T-helper 1 cell treated with Interleukin-12 subunit alpha and Interleukin-12 subunit beta and Interleukin-4 antibody, amounts not matched to agents 30 μg/mL and 1 μg/mL, for 36 hours (primary cell): ENCODE data around the gene CHRNB4.
"Not testable (repeated sequence)": the region's sequence is repeated elsewhere in the genome, so short reads cannot be mapped to it uniquely, and the experiment has no call there.

Experiments used
- H3K27ac Mint-ChIP-seq: one replicate; pipeline ENCODE4 v1.8.0; 2021; ENCODE audit warnings: mild to moderate bottlenecking, mixed read lengths
- H3K27me3 Mint-ChIP-seq: one replicate; pipeline ENCODE4 v1.8.0; 2021; ENCODE audit warnings: low read depth, mixed read lengths
- H3K36me3 Mint-ChIP-seq: one replicate; pipeline ENCODE4 v1.8.0; 2021; ENCODE audit warnings: low read depth, mixed read lengths
- H3K4me1 Mint-ChIP-seq: one replicate; pipeline ENCODE4 v1.8.0; 2021; ENCODE audit warnings: low read depth, mixed read lengths
- H3K4me3 Mint-ChIP-seq: one replicate; pipeline ENCODE4 v1.8.0; 2021; ENCODE audit warnings: mild to moderate bottlenecking, moderate library complexity, mixed read lengths
- H3K9me3 Mint-ChIP-seq: one replicate; pipeline ENCODE4 v1.8.0; 2021; ENCODE audit warnings: mixed read lengths

Gene CHRNB4

DNA sequence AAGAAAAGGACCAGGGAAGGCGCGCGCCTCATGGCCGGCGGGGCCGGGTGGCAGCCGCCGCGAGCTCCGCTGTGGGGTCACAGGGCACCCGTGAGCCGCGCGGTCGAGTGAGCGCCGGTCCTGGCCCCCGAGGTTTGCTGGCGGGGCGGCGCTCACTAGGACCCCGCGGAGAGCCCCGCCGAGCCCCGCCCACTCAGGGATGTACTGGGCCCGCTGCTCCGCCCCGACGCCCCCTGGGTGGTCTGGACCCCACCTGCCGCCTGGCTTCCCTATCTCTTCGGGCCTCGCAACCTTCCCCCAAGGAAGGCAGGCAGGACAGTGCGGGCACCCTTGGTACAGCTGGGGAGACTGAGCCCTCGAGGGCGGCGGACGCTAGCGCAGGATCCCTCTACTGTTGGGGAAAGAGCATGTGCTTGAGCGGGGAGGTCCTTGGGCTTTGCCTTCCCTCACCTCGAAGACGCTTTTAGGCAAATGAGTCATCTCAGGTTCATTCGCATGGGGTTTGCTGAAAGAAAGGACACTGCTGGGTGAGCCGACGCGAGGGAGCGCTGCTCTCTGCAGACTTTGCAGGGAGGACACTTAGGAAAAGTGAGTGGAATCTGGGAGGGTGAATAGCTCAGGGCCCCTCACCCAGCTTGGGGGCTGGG lies at the start of gene CHRNB4:
TSS of gene CHRNB4 (minus strand) at position 109 of the 647 bp plus-strand sequence. CDS start at position 32, 77 bp downstream.
- H3K27me3 Mint-ChIP-seq: peaks cover 17% of the 10 kb centered on the region
- H3K36me3 Mint-ChIP-seq: no peaks in the 10 kb centered on the region
- H3K9me3 Mint-ChIP-seq: no peaks in the 10 kb centered on the region
- peak within 1 kb of the TSS; percentile 46 for H3K4me3 Mint-ChIP-seq
- H3K4me1 Mint-ChIP-seq: peaks cover 3% of the 10 kb centered on the region
- H3K27ac Mint-ChIP-seq: no peak within 1 kb of the TSS

GRCh38 chr15:78689626-78690025 lies 48.6 kb upstream of the CHRNB4 start:
- H3K4me3 Mint-ChIP-seq: no peak overlapping the region
- peaks cover 12% of the 10 kb centered on the region for H3K27me3 Mint-ChIP-seq
- no peaks in the 10 kb centered on the region for H3K4me1 Mint-ChIP-seq
- no peaks in the 10 kb centered on the region for H3K9me3 Mint-ChIP-seq
- H3K27ac Mint-ChIP-seq: no peak overlapping the region
- no peaks in the 10 kb centered on the region for H3K36me3 Mint-ChIP-seq

- no peak overlapping the region for H3K27ac Mint-ChIP-seq
These were observed 44.9 kb upstream of the CHRNB4 start for GRCh38 chr15:78685925-78686324.

GRCh38 chr15:78685159-78685921 lies 44.3 kb upstream of the CHRNB4 start:
- Mint-ChIP-seq H3K4me1 (no peaks in the 10 kb centered on the region), H3K9me3 (no peaks in the 10 kb centered on the region), H3K27me3 (peaks cover 12% of the 10 kb centered on the region), H3K27ac (no peak overlapping the region), H3K36me3 (no peaks in the 10 kb centered on the region), H3K4me3 (no peak overlapping the region)

More at GRCh38 chr15:78685925-78686324, 44.9 kb upstream of the CHRNB4 start:
- Mint-ChIP-seq H3K4me1 (no peaks in the 10 kb centered on the region), H3K36me3 (no peaks in the 10 kb centered on the region), H3K9me3 (no peaks in the 10 kb centered on the region), H3K4me3 (no peak overlapping the region), H3K27me3 (peaks cover 12% of the 10 kb centered on the region)

DNA sequence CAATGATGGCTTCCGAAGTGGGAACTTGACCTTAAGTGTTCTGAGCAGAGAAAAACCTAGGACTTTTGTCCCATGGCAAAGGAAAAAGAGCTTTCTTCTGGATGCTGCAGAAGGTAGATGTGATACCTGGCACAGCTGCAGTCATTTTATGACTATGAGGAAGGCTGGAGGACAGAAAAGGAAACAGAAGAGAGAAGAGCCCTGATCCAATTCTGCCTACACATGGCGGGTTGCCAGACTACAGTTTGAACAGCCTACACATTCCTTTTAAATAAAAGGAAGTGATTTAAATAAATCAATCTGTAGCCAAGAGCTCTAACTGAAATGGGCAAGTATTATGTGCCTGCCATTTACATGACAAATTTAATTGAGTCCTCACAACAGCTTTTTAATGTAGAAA lies 43.6 kb upstream of the CHRNB4 start:
- no peak overlapping the region for H3K4me3 Mint-ChIP-seq
- H3K27ac Mint-ChIP-seq: no peak overlapping the region
- H3K36me3 Mint-ChIP-seq: no peaks in the 10 kb centered on the region
- no peaks in the 10 kb centered on the region for H3K9me3 Mint-ChIP-seq
- no peaks in the 10 kb centered on the region for H3K4me1 Mint-ChIP-seq
- H3K27me3 Mint-ChIP-seq: peaks cover 12% of the 10 kb centered on the region

GRCh38 chr15:78683599-78683998 lies 42.6 kb upstream of the CHRNB4 start:
- H3K36me3 Mint-ChIP-seq, H3K9me3 Mint-ChIP-seq, H3K4me1 Mint-ChIP-seq, H3K4me3 Mint-ChIP-seq, H3K27ac Mint-ChIP-seq: not testable (repeated sequence)
- peaks cover 12% of the 10 kb centered on the region for H3K27me3 Mint-ChIP-seq

DNA sequence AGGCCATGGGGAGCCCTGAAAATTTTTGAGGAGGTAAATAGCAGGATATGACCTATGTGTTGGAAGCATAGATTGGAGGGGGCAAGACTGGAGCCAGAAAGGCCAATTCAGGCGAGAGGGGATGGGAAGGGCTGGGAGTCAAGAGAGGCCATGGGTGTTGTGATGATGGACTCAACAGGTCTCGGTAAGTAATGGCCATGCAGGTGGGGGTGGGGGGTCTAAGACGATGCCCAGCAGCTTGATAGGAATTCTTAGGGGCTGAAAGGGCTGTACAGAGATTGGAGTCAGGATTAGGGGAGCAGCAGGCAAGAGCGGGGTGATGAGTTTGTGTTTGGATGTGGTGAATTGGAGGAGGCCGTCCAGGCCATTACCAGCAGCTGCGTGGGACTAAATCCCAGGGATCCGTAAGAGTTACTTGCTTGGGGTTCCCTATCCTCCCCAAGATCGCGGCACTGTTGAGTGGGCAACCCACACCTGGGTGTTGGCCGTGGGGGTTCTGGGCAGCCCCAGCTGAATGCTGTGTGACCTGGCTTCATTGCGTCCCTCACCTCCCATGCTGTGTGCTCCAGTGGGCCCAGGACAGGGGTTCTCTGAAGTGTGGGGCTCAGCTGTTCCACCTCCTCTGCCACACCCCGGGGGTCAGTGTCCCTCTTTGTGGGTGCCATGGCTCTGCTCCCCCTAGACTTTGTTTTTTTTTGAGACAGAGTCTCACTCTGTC lies 41.8 kb upstream of the CHRNB4 start:
- H3K36me3 Mint-ChIP-seq: no peaks in the 10 kb centered on the region
- H3K9me3 Mint-ChIP-seq: no peaks in the 10 kb centered on the region
- H3K4me1 Mint-ChIP-seq: no peaks in the 10 kb centered on the region
- peaks cover 12% of the 10 kb centered on the region for H3K27me3 Mint-ChIP-seq
- H3K4me3 Mint-ChIP-seq: no peak overlapping the region
- H3K27ac Mint-ChIP-seq: no peak overlapping the region

DNA sequence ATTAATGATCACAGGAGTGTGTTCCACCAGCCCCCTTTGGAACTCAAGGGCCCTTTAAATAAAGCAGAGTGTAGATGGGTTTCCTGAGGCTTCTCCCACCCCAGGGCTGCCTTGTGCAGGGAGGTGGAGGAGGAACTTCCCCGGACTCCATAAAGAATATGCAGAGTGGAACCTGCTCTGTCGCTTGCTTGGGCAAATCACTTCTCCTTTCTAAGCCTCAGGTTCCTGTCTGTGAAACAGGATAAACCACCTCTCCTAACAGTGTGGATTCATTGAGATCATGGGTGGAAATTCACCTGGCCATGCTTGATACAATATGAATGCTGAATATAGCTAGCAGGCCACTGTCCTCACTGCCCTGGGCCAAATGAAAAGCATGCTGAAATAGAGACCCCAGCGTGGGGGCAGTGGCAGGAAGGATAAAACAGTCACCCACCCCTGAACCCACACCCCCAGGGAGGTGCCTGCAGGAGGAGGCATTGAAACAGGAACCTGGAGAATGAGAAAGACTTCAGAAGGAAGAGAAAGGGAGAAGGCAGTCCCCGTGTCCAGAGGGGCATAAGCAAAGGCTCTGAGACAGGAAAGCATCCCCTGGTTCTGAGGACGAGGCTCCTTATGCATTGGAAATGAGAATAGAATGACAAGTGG lies 41.1 kb upstream of the CHRNB4 start:
- no peak overlapping the region for H3K4me3 Mint-ChIP-seq
- peaks cover 12% of the 10 kb centered on the region for H3K27me3 Mint-ChIP-seq
- H3K36me3 Mint-ChIP-seq: no peaks in the 10 kb centered on the region
- H3K27ac Mint-ChIP-seq: no peak overlapping the region
- no peaks in the 10 kb centered on the region for H3K9me3 Mint-ChIP-seq
- no peaks in the 10 kb centered on the region for H3K4me1 Mint-ChIP-seq

DNA sequence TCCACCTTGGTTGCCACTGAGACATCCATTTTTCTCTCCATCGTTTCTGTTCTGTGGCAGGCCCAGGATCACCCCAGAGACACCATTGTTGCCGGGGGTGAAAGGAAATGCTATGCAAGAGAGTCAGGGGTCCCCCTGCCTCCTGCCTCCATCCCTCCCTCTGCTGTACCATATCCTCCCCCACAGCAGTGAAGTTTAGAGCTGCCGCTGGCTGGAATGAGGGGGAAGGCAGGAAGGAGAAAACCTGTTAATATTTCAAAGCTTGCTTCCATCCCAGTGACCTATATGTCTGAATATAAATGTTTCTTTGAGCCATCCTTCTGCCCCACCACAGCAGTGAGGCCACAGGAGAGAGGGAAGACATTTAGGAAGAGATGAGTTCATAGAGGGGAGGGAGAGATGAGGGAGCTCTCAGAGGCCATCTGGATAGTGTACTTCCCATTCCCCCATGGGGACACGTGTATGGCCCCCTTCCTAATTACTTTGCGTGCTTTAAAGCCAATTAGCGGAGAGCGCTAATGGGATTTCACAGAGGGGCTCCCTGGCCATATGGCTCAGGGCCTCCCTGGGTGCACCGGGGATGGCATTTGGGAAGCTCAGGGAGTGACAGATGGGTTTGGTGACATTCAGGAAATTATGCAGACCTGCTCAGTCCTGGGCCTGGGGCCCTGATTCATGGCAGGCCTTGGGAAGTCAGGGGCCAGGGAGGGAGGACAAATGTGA lies 40.4 kb upstream of the CHRNB4 start:
- Mint-ChIP-seq H3K4me3 (no peak overlapping the region), H3K27me3 (peaks cover 7% of the 10 kb centered on the region), H3K36me3 (no peaks in the 10 kb centered on the region), H3K4me1 (no peaks in the 10 kb centered on the region), H3K27ac (no peak overlapping the region), H3K9me3 (no peaks in the 10 kb centered on the region)

DNA sequence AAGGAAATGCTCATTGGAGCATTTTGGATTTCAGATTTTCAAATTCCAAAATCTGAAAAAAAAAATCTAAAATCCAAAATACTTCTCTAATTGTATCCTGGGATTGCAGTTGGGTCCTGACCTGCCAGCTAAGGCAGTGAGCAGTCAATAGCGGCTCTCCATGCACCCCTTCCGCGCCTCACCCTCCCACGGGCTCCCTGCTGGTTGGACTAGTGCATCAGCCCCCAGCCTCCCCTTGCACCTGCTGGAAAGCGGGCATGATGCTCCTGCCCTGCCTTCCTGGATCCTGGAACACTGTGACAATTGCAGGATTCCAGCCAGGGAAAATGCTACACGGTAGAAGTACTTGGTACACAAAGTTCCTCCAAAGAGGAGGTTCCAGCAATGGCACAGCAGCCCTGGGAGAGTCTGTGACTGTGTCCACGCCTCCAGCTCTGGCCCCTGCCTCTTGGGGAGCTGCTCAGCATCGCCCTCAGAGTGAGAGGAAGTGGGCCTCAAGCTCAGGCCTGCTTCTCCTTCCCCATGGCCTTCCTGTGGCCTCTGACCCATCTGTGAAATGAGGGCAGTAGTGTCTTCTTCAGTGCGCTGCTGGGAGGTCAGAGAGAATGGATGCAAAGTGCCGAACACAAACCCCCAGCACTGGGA lies 39.5 kb upstream of the CHRNB4 start:
- H3K9me3 Mint-ChIP-seq: no peaks in the 10 kb centered on the region
- H3K4me1 Mint-ChIP-seq: no peaks in the 10 kb centered on the region
- H3K4me3 Mint-ChIP-seq: no peak overlapping the region
- H3K27me3 Mint-ChIP-seq: peaks cover under 1% of the 10 kb centered on the region
- no peak overlapping the region for H3K27ac Mint-ChIP-seq
- no peaks in the 10 kb centered on the region for H3K36me3 Mint-ChIP-seq

DNA sequence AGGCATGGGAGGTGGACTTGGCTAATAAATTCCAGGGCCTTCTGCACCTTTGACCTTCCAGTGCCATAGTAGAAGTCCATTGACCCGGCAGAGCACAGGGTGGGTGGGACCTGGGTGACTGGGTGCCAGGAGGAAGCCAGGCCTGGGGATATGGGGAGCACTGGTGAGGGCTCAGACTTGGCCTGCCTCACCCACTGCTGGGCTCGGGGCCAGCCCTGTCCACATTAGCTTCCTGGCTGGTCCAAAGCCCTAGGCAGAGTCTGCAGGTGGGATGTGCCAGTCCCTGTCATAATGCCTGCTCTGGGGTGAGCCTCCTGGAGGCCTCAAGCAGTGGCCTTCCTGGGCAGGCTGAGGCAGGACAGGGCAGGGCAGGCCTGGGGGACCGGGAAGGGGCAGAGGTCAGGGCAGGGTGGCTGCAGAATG lies 38.1 kb upstream of the CHRNB4 start:
- no peaks in the 10 kb centered on the region for H3K27me3 Mint-ChIP-seq
- H3K36me3 Mint-ChIP-seq: no peaks in the 10 kb centered on the region
- H3K9me3 Mint-ChIP-seq: no peaks in the 10 kb centered on the region
- H3K4me3 Mint-ChIP-seq: no peak overlapping the region
- H3K27ac Mint-ChIP-seq: no peak overlapping the region
- no peaks in the 10 kb centered on the region for H3K4me1 Mint-ChIP-seq

GRCh38 chr15:78676424-78677110 lies 35.6 kb upstream of the CHRNB4 start:
- Mint-ChIP-seq H3K9me3 (no peaks in the 10 kb centered on the region), H3K36me3 (no peaks in the 10 kb centered on the region), H3K27ac (no peak overlapping the region), H3K27me3 (no peaks in the 10 kb centered on the region), H3K4me3 (no peak overlapping the region), H3K4me1 (no peaks in the 10 kb centered on the region)

DNA sequence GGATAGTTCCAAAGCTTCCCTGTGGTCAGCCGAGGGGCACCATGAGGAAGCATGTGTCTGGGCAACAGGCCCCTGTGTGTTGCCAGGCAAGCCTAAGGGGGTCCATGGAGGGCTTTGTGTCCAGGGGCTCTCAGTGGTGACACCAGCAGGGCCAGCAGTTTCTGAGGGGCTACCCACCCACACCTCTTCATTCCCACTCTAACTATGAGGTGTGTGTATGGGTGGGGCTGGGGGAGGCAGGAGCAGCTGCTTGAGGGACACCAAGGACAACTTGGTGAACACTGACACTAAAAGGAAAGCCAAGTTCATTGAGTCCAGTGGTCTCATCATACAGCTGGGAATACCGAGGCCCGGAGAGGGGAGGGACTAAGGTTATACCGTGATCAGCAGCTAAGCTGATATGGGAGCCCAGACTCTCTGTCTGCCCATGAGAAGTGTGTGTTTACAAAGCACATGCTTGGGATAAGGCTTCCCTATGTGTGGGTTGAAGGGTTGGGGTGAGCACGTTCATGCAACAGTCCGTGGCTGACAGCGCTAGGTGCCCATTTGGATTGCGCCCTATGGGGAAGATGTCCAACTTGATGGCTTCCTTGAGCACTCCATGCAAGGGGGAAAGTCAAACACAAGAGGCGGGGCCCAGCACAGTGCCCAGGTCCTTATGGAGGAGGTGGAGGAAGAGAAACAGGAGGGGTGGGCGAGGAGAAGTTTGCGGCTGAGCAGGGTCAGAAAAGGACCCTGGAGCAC lies 34.8 kb upstream of the CHRNB4 start:
- Mint-ChIP-seq H3K4me3 (no peak overlapping the region), H3K27ac (no peak overlapping the region), H3K9me3 (no peaks in the 10 kb centered on the region), H3K4me1 (no peaks in the 10 kb centered on the region), H3K36me3 (no peaks in the 10 kb centered on the region), H3K27me3 (no peaks in the 10 kb centered on the region)
